ENCODE data around the gene SMARCB1. TPM values are rescaled to one million over a fixed set of nuclear protein-coding genes. Genes with fewer than 3 reads are reported as not detected.

SMARCB1 gene
- total RNA-seq, 4 donors from 2014 or later, result 33.7 to 61.3 (median 54.7) TPM

DNA sequence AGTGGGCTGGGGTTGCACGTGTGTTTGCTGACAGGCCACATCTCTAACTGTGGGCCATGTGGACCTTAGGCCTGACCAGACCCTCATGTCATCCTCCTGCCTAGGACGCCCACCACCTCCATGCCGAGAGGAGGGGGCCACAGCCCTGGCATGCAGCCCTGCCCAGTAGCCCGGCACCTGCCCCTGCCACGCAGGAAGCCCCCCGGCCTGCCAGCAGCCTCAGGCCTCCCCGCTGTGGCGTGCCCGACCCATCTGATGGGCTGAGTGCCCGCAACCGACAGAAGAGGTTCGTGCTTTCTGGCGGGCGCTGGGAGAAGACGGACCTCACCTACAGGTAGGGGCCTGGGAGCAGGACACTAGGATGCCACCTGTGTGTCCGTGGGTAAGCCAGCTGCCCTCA, 7.7 kb upstream of the SMARCB1 start:
- in situ Hi-C loops (cut with MboI; ENCODE audit: low pct_ligation_motif_present in 1 of 4, low pct_unique_long_range_greater_than_20kb in 1 of 4, low sequenced_read_pairs in 3 of 4), result no loop called here
- intact Hi-C loops (cut with DNase I; ENCODE audit: low total_unique reads), result no loop called here
- Histone ChIP-seq H3K4me1 (peaks cover 0 to 20% (median 11%) of the 10 kb centered on the region in 4 donors), H3K4me3 (no peak overlapping the region), H3K27ac (no peak overlapping the region), H3K9me3 (no peaks in the 10 kb centered on the region), H3K27me3 (no peaks in the 10 kb centered on the region), H3K36me3 (no peaks in the 10 kb centered on the region)
- DNase-seq, result no peak
- WGBS, 2 donors (ENCODE audit: low coverage in 1 of 2), result 96% methylated on average over 16 of the region's 16 CpGs; no CpG with 5 or more reads in 1 of the 2 donors
- TF ChIP-seq EP300 (IDR thresholded peaks at IDR 0.05; ENCODE audit: low read depth), result no peak
- no peak for TF ChIP-seq POLR2A (IDR thresholded peaks at IDR 0.05)
- TF ChIP-seq, protein P1, sequence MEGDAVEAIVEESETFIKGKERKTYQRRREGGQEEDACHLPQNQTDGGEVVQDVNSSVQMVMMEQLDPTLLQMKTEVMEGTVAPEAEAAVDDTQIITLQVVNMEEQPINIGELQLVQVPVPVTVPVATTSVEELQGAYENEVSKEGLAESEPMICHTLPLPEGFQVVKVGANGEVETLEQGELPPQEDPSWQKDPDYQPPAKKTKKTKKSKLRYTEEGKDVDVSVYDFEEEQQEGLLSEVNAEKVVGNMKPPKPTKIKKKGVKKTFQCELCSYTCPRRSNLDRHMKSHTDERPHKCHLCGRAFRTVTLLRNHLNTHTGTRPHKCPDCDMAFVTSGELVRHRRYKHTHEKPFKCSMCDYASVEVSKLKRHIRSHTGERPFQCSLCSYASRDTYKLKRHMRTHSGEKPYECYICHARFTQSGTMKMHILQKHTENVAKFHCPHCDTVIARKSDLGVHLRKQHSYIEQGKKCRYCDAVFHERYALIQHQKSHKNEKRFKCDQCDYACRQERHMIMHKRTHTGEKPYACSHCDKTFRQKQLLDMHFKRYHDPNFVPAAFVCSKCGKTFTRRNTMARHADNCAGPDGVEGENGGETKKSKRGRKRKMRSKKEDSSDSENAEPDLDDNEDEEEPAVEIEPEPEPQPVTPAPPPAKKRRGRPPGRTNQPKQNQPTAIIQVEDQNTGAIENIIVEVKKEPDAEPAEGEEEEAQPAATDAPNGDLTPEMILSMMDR (IDR thresholded peaks at IDR 0.05), result no peak
- no peak for TF ChIP-seq POLR2AphosphoS5 (IDR thresholded peaks at IDR 0.05)

DNA sequence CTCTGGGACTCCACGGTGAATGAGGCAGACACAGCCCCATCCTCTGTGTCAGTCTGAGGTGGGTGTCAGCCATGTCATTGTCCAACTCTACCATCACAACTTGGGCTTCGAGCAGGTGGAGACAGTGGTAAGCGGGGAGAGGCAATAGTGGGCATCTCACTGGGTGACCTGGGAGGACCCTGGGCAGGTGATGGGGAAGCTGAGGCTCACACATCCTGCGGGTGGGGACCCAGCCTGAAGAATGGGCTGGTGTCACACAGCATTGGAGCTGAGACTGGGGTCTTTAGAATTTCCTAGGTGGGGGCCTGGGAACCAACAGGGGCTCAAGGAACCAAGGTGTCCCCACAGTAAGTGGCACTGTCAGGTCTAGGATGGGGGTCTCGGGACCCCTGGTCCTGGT, 7.0 kb upstream of the SMARCB1 start:
- in situ Hi-C loops (cut with MboI; ENCODE audit: low pct_ligation_motif_present in 1 of 4, low pct_unique_long_range_greater_than_20kb in 1 of 4, low sequenced_read_pairs in 3 of 4), result loop anchor here in 2 of 4 donors (10.0 kb wide), 1 partner anchor 65 kb away; no protein-coding TSS in a partner anchor
- no peak overlapping the region for H3K27ac ChIP-seq
- no peak for DNase-seq
- no peaks in the 10 kb centered on the region for H3K27me3 ChIP-seq
- H3K36me3 ChIP-seq, result no peaks in the 10 kb centered on the region
- H3K9me3 ChIP-seq, result no peaks in the 10 kb centered on the region
- 60 to 81% methylated on average over 1 to 5 of the region's 5 CpGs for WGBS, 2 donors (ENCODE audit: low coverage in 1 of 2)
- no peak for TF ChIP-seq EP300 (IDR thresholded peaks at IDR 0.05; ENCODE audit: low read depth)
- intact Hi-C loops (cut with DNase I; ENCODE audit: low total_unique reads), result no loop called here
- no peak overlapping the region for H3K4me3 ChIP-seq
- H3K4me1 ChIP-seq, result peaks cover 0 to 20% (median 14%) of the 10 kb centered on the region in 4 donors

DNA sequence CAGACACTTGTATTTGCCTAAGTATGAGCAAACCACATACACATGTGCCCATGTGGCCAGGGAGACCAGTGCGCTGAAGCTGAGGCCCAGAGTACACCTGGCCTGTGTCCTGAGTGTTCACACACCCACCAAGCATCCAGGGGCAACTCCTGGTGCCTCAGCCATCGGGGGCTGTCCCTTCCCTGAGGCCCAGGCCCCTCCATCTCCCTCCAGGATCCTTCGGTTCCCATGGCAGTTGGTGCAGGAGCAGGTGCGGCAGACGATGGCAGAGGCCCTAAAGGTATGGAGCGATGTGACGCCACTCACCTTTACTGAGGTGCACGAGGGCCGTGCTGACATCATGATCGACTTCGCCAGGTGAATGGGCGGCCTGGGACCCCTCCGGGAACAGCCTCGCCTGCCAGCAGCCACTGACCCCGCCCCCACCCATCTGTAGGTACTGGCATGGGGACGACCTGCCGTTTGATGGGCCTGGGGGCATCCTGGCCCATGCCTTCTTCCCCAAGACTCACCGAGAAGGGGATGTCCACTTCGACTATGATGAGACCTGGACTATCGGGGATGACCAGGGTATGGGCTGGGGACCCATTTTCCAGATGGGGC, 6.5 kb upstream of the SMARCB1 start:
- Histone ChIP-seq H3K9me3 (no peaks in the 10 kb centered on the region), H3K27ac (no peak overlapping the region), H3K4me3 (no peak overlapping the region), H3K27me3 (no peaks in the 10 kb centered on the region), H3K36me3 (no peaks in the 10 kb centered on the region), H3K4me1 (peaks cover 0 to 16% (median 14%) of the 10 kb centered on the region in 4 donors)
- intact Hi-C loops (cut with DNase I; ENCODE audit: low total_unique reads), result no loop called here
- no peak for DNase-seq
- in situ Hi-C loops (cut with MboI; ENCODE audit: low pct_ligation_motif_present in 1 of 4, low pct_unique_long_range_greater_than_20kb in 1 of 4, low sequenced_read_pairs in 3 of 4), result loop anchor here in 2 of 4 donors (10.0 kb wide), 1 partner anchor 65 kb away; no protein-coding TSS in a partner anchor
- WGBS, 2 donors (ENCODE audit: low coverage in 1 of 2), result 91% methylated on average over 20 of the region's 20 CpGs; no CpG with 5 or more reads in 1 of the 2 donors
- TF ChIP-seq POLR2A (IDR thresholded peaks at IDR 0.05) (no peak), POLR2AphosphoS5 (IDR thresholded peaks at IDR 0.05) (no peak), EP300 (IDR thresholded peaks at IDR 0.05; ENCODE audit: low read depth) (no peak)
- TF ChIP-seq, protein P1 (IDR thresholded peaks at IDR 0.05), result no peak

DNA sequence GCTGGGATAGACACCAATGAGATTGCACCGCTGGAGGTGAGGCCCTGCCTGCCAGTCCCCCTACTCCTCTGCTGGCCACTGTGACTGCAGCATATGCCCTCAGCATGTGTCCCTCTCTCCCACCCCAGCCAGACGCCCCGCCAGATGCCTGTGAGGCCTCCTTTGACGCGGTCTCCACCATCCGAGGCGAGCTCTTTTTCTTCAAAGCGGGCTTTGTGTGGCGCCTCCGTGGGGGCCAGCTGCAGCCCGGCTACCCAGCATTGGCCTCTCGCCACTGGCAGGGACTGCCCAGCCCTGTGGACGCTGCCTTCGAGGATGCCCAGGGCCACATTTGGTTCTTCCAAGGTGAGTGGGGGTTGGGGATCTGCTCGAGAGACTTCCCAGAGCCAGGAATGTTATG, 5.7 kb upstream of the SMARCB1 start:
- TF ChIP-seq EP300 (IDR thresholded peaks at IDR 0.05; ENCODE audit: low read depth), result no peak
- TF ChIP-seq POLR2AphosphoS5 (IDR thresholded peaks at IDR 0.05), result no peak
- TF ChIP-seq, protein P1 (IDR thresholded peaks at IDR 0.05), result no peak
- TF ChIP-seq POLR2A (IDR thresholded peaks at IDR 0.05), result no peak
- Histone ChIP-seq H3K4me1 (peaks cover under 1 to 20% (median 15%) of the 10 kb centered on the region in 4 donors), H3K36me3 (no peaks in the 10 kb centered on the region), H3K27me3 (no peaks in the 10 kb centered on the region), H3K9me3 (no peaks in the 10 kb centered on the region), H3K4me3 (no peak overlapping the region), H3K27ac (no peak overlapping the region)
- DNase-seq, result no peak
- in situ Hi-C loops (cut with MboI; ENCODE audit: low pct_ligation_motif_present in 1 of 4, low pct_unique_long_range_greater_than_20kb in 1 of 4, low sequenced_read_pairs in 3 of 4), result loop anchor here in 2 of 4 donors (10.0 kb wide), 1 partner anchor 64 kb away; no protein-coding TSS in a partner anchor
- WGBS, 2 donors (ENCODE audit: low coverage in 1 of 2), result 85% methylated on average over 15 of the region's 15 CpGs; no CpG with 5 or more reads in 1 of the 2 donors
- intact Hi-C loops (cut with DNase I; ENCODE audit: low total_unique reads), result no loop called here

Data from transverse colon (tissue), 4 donors.